Measurements from ENCODE around the gene RIN1. TPM values are rescaled to one million over a fixed set of nuclear protein-coding genes. Genes with fewer than 3 reads are reported as not detected.
A peak's percentile ranks its signal among the peaks of the same experiment; 100 is the strongest.
"Not testable (repeated sequence)": the region's sequence is repeated elsewhere in the genome, so short reads cannot be mapped to it uniquely, and the experiment has no call there.

Gene RIN1
- total RNA-seq: 1 to 10 TPM; 1.5 to 1.6 TPM

- ChIA-PET POLR2A (interaction anchor here (0.7 kb wide), 1 partner anchor 915 kb away, joined by 4 read pairs; no protein-coding TSS in a partner anchor), CTCF (interaction anchor here (0.6 to 2.1 kb wide), 5 partner anchors 25 to 269 kb away, joined by 3 to 6 read pairs (median 4); no protein-coding TSS in a partner anchor)
- peak within 1 kb of the TSS; percentile 56 for H3K4me3 Mint-ChIP-seq
- peaks cover 19% of the 10 kb centered on the region for H3K4me1 Mint-ChIP-seq
- peaks cover 17% of the 10 kb centered on the region for H3K36me3 Mint-ChIP-seq (ENCODE audit: low read depth)
- no peaks in the 10 kb centered on the region for H3K27me3 Mint-ChIP-seq
- no peaks in the 10 kb centered on the region for H3K9me3 Mint-ChIP-seq (ENCODE audit: low read depth)
- intact Hi-C loops (cut with DNase I, micrococcal nuclease): loop anchor here in 1 of 2 experiments (1.0 kb wide), 1 partner anchor 9 kb away; the partner anchor contains the start of gene BRMS1
- ATAC-seq: peak; percentile 83
- H3K27ac Mint-ChIP-seq: peak within 1 kb of the TSS; percentile 47
- peak; percentile 79 for DNase-seq
Observed at GRCh38 chr11:66336234-66337102, at the start of gene RIN1. Gene RIN1, minus strand, starts transcription at chr11:66336434. Its CDS starts 32 bp downstream, at chr11:66336402.

- H3K27ac Mint-ChIP-seq; DNase-seq; H3K9me3 Mint-ChIP-seq (ENCODE audit: low read depth); ATAC-seq; POLR2A ChIA-PET; intact Hi-C loops (cut with DNase I, micrococcal nuclease); H3K27me3 Mint-ChIP-seq; H3K36me3 Mint-ChIP-seq (ENCODE audit: low read depth); H3K4me3 Mint-ChIP-seq; H3K4me1 Mint-ChIP-seq: not testable (repeated sequence)
- CTCF ChIA-PET: interaction anchor here (0.7 to 2.8 kb wide), 9 partner anchors 9 to 148 kb away, joined by 3 to 34 read pairs (median 9); partner anchors contain the start of gene B4GAT1
Observed at GRCh38 chr11:66384316-66384715, 48.1 kb upstream of the RIN1 start.

- H3K4me3 Mint-ChIP-seq; H3K4me1 Mint-ChIP-seq; H3K36me3 Mint-ChIP-seq (ENCODE audit: low read depth); H3K27ac Mint-ChIP-seq; POLR2A ChIA-PET; intact Hi-C loops (cut with DNase I, micrococcal nuclease); H3K27me3 Mint-ChIP-seq; H3K9me3 Mint-ChIP-seq (ENCODE audit: low read depth): not testable (repeated sequence)
- DNase-seq (peak; percentile 38), ATAC-seq (peak; percentile 51)
- CTCF ChIA-PET: interaction anchor here (0.6 to 3.0 kb wide), 3 partner anchors 9 to 433 kb away, joined by 3 to 18 read pairs (median 3); no protein-coding TSS in a partner anchor
Observed at GRCh38 chr11:66380264-66380663, 44.0 kb upstream of the RIN1 start.

- ATAC-seq; H3K9me3 Mint-ChIP-seq (ENCODE audit: low read depth); H3K4me3 Mint-ChIP-seq; H3K36me3 Mint-ChIP-seq (ENCODE audit: low read depth); H3K27ac Mint-ChIP-seq; DNase-seq; H3K27me3 Mint-ChIP-seq: not testable (repeated sequence)
- intact Hi-C loops (cut with DNase I, micrococcal nuclease): loop anchor here in 1 of 2 experiments (2.0 kb wide), 1 partner anchor 13 kb away; no protein-coding TSS in a partner anchor
- POLR2A ChIA-PET: interaction anchor here (0.7 kb wide), 1 partner anchor 12 kb away, joined by 3 read pairs; no protein-coding TSS in a partner anchor
- peaks cover 19% of the 10 kb centered on the region for H3K4me1 Mint-ChIP-seq
- CTCF ChIA-PET: interaction anchor here (1.3 to 3.5 kb wide), 3 partner anchors 11 to 34 kb away, joined by 3 to 19 read pairs (median 4); no protein-coding TSS in a partner anchor
Observed at GRCh38 chr11:66373690-66374287, 37.6 kb upstream of the RIN1 start.

- peaks cover 19% of the 10 kb centered on the region for H3K4me1 Mint-ChIP-seq
- H3K36me3 Mint-ChIP-seq (ENCODE audit: low read depth): peaks cover 3% of the 10 kb centered on the region
- DNase-seq: no peak
- no peaks in the 10 kb centered on the region for H3K9me3 Mint-ChIP-seq (ENCODE audit: low read depth)
- intact Hi-C loops (cut with DNase I, micrococcal nuclease): loop anchor here in 1 of 2 experiments (2.0 kb wide), 1 partner anchor 14 kb away; no protein-coding TSS in a partner anchor
- no peak overlapping the region for H3K4me3 Mint-ChIP-seq
- ChIA-PET CTCF (interaction anchor here (1.3 to 3.5 kb wide), 3 partner anchors 11 to 34 kb away, joined by 3 to 19 read pairs (median 4); no protein-coding TSS in a partner anchor), POLR2A (no interaction called here)
- no peak overlapping the region for H3K27ac Mint-ChIP-seq
- no peaks in the 10 kb centered on the region for H3K27me3 Mint-ChIP-seq
- ATAC-seq: no peak
Observed at GRCh38 chr11:66373265-66373664, 37.0 kb upstream of the RIN1 start.

- Mint-ChIP-seq H3K4me3 (peak within 1 kb of the TSS; percentile 91), H3K27me3 (no peaks in the 10 kb centered on the region), H3K4me1 (peaks cover 19% of the 10 kb centered on the region), H3K9me3 (ENCODE audit: low read depth) (no peaks in the 10 kb centered on the region), H3K36me3 (ENCODE audit: low read depth) (peaks cover 6% of the 10 kb centered on the region), H3K27ac (peak within 1 kb of the TSS; percentile 91)
- intact Hi-C loops (cut with DNase I, micrococcal nuclease): loop anchor here (1.0 to 2.0 kb wide), 9 partner anchors 15 to 512 kb away; partner anchors contain the start of genes BRMS1 (in 1 of the 2), DPP3 (in 1 of the 2), MRPL11 (in 1 of the 2) and MUS81 (in 1 of the 2)
- ATAC-seq (peak; percentile 87), DNase-seq (peak; percentile 92)
- ChIA-PET POLR2A (interaction anchor here (1.1 to 1.2 kb wide), 2 partner anchors 14 to 26 kb away, joined by 3 to 12 read pairs; no protein-coding TSS in a partner anchor), CTCF (interaction anchor here (0.6 to 1.5 kb wide), 8 partner anchors 8 to 40 kb away, joined by 3 to 9 read pairs (median 4); no protein-coding TSS in a partner anchor)
Observed at GRCh38 chr11:66371627-66372415, 35.6 kb upstream of the RIN1 start, which contains the start of gene SLC29A2. Gene SLC29A2, minus strand, starts transcription at chr11:66371760. Its CDS starts 169 bp downstream, at chr11:66371591.

- H3K4me3 Mint-ChIP-seq: peak overlapping the region; percentile 91
- ChIA-PET POLR2A (no interaction called here), CTCF (interaction anchor here (1.0 kb wide), 1 partner anchor 17 kb away, joined by 3 read pairs; no protein-coding TSS in a partner anchor)
- no peak overlapping the region for H3K27ac Mint-ChIP-seq
- peaks cover 19% of the 10 kb centered on the region for H3K4me1 Mint-ChIP-seq
- peaks cover 9% of the 10 kb centered on the region for H3K36me3 Mint-ChIP-seq (ENCODE audit: low read depth)
- no peaks in the 10 kb centered on the region for H3K27me3 Mint-ChIP-seq
- ATAC-seq (no peak), DNase-seq (no peak)
- intact Hi-C loops (cut with DNase I, micrococcal nuclease): no loop called here
- no peaks in the 10 kb centered on the region for H3K9me3 Mint-ChIP-seq (ENCODE audit: low read depth)
Observed at GRCh38 chr11:66369073-66369894, 33.0 kb upstream of the RIN1 start.

- no peak for DNase-seq
- ChIA-PET POLR2A (no interaction called here), CTCF (no interaction called here)
Observed at GRCh38 chr11:66368484-66368883, 32.2 kb upstream of the RIN1 start.

GRCh38 chr11:66367561-66368312, 31.5 kb upstream of the RIN1 start:
- Mint-ChIP-seq H3K27ac (no peak overlapping the region), H3K36me3 (ENCODE audit: low read depth) (peaks cover 16% of the 10 kb centered on the region), H3K4me1 (peaks cover 13% of the 10 kb centered on the region), H3K9me3 (ENCODE audit: low read depth) (no peaks in the 10 kb centered on the region), H3K27me3 (no peaks in the 10 kb centered on the region), H3K4me3 (no peak overlapping the region)
- POLR2A ChIA-PET: interaction anchor here (0.6 kb wide), 1 partner anchor 439 kb away, joined by 3 read pairs; no protein-coding TSS in a partner anchor
- intact Hi-C loops (cut with DNase I, micrococcal nuclease): no loop called here
- DNase-seq (no peak), ATAC-seq (no peak)
- CTCF ChIA-PET: interaction anchor here (0.6 to 3.0 kb wide), 4 partner anchors 18 to 112 kb away, joined by 3 to 19 read pairs (median 6); partner anchors contain the start of gene DPP3

More at GRCh38 chr11:66368484-66368883, 32.2 kb upstream of the RIN1 start:
- intact Hi-C loops (cut with DNase I, micrococcal nuclease): no loop called here
- Mint-ChIP-seq H3K9me3 (ENCODE audit: low read depth) (no peaks in the 10 kb centered on the region), H3K4me3 (no peak overlapping the region), H3K27me3 (no peaks in the 10 kb centered on the region), H3K4me1 (peaks cover 19% of the 10 kb centered on the region), H3K36me3 (ENCODE audit: low read depth) (peaks cover 16% of the 10 kb centered on the region), H3K27ac (no peak overlapping the region)
- no peak for ATAC-seq
